ENCODE measurements around the gene PLPP6. TPM values are rescaled to one million over a fixed set of nuclear protein-coding genes. Genes with fewer than 3 reads are reported as not detected.
"Not testable (repeated sequence)": the region's sequence is repeated elsewhere in the genome, so short reads cannot be mapped to it uniquely, and the experiment has no call there.

Gene PLPP6
- total and polyA plus RNA-seq, 2 of the 13 experiments (the other 11 are each of a cell fraction or from before 2014, with no cell fraction given), result 12.1 to 15.5 TPM

- Histone ChIP-seq H3K27me3 (ENCODE audit: control insufficient read depth in 1 of 2, insufficient read depth in 2 of 2, low read length in 2 of 2) (no peaks in the 10 kb centered on the region), H2AFZ (ENCODE audit: low read length) (no peak overlapping the region), H3K4me2 (ENCODE audit: low read depth, low read length) (no peak overlapping the region), H3K4me3 (replicated peaks in 1 of 3; ENCODE audit: insufficient read depth in 1 of 3, low read depth in 2 of 3, low read length in 3 of 3) (no peak overlapping the region), H3K9ac (ENCODE audit: insufficient read depth, low read depth, low read length) (no peak overlapping the region), H3K4me1 (ENCODE audit: insufficient read depth, low read length) (peaks cover 20% of the 10 kb centered on the region), H3K27ac (ENCODE audit: extremely low read length, insufficient read depth, low read length) (no peak overlapping the region), H3K36me3 (replicated peaks in 1 of 2; ENCODE audit: control insufficient read depth in 1 of 2, insufficient read depth in 2 of 2, low read length in 2 of 2) (no peaks in the 10 kb centered on the region; a peak in 1 of 5 replicates), H3K79me2 (ENCODE audit: insufficient read depth, low read length) (no peaks in the 10 kb centered on the region), H4K20me1 (ENCODE audit: insufficient read depth, low read length) (no peaks in the 10 kb centered on the region), H3K9me3 (ENCODE audit: low read length) (no peaks in the 10 kb centered on the region)
- TF ChIP-seq, protein P1, sequence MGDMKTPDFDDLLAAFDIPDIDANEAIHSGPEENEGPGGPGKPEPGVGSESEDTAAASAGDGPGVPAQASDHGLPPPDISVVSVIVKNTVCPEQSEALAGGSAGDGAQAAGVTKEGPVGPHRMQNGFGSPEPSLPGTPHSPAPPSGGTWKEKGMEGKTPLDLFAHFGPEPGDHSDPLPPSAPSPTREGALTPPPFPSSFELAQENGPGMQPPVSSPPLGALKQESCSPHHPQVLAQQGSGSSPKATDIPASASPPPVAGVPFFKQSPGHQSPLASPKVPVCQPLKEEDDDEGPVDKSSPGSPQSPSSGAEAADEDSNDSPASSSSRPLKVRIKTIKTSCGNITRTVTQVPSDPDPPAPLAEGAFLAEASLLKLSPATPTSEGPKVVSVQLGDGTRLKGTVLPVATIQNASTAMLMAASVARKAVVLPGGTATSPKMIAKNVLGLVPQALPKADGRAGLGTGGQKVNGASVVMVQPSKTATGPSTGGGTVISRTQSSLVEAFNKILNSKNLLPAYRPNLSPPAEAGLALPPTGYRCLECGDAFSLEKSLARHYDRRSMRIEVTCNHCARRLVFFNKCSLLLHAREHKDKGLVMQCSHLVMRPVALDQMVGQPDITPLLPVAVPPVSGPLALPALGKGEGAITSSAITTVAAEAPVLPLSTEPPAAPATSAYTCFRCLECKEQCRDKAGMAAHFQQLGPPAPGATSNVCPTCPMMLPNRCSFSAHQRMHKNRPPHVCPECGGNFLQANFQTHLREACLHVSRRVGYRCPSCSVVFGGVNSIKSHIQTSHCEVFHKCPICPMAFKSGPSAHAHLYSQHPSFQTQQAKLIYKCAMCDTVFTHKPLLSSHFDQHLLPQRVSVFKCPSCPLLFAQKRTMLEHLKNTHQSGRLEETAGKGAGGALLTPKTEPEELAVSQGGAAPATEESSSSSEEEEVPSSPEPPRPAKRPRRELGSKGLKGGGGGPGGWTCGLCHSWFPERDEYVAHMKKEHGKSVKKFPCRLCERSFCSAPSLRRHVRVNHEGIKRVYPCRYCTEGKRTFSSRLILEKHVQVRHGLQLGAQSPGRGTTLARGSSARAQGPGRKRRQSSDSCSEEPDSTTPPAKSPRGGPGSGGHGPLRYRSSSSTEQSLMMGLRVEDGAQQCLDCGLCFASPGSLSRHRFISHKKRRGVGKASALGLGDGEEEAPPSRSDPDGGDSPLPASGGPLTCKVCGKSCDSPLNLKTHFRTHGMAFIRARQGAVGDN (CRISPR knock-in tag; IDR thresholded peaks at IDR 0.05), result no peak
- no peak for TF ChIP-seq THRA (CRISPR knock-in tag; IDR thresholded peaks at IDR 0.05; ENCODE audit: borderline replicate concordance)
- TF ChIP-seq EP300 (IDR thresholded peaks at IDR 0.05; ENCODE audit: low read depth in 2 of 2, low read length in 2 of 2), result no peak
- TF ChIP-seq EP300 (CRISPR knock-in tag; IDR thresholded peaks at IDR 0.05; ENCODE audit: borderline replicate concordance), result no peak
- TF ChIP-seq ATAD3A (CRISPR knock-in tag; IDR thresholded peaks at IDR 0.05), result no peak
- no peak for TF ChIP-seq CERS6 (CRISPR knock-in tag; IDR thresholded peaks at IDR 0.05)
- TF ChIP-seq ZNF703 (CRISPR knock-in tag; IDR thresholded peaks at IDR 0.05; ENCODE audit: borderline replicate concordance), result no peak
- TF ChIP-seq SRSF4 (IDR thresholded peaks at IDR 0.05; ENCODE audit: low read depth, low read length, poor library complexity, severe bottlenecking), result no peak
- TF ChIP-seq REPIN1 (CRISPR knock-in tag; IDR thresholded peaks at IDR 0.05; ENCODE audit: borderline replicate concordance, low read depth), result no peak
- no peak for TF ChIP-seq ZNF768 (CRISPR knock-in tag; IDR thresholded peaks at IDR 0.05)
- no peak for TF ChIP-seq POGZ (CRISPR knock-in tag; IDR thresholded peaks at IDR 0.05)
- intact Hi-C loops (cut with micrococcal nuclease; ENCODE audit: unreplicated experiment), result no loop called here
- WGBS (ENCODE audit: low lambda C conversion rate), result 78% methylated on average over 9 of the region's 10 CpGs
- no peak for FAIRE-seq
- no TSS peak for BruUV-seq (replicated peaks)
- POLR2A ChIA-PET, result no interaction called here
- DNase-seq (ENCODE audit: low spot score), result no peak
- in situ Hi-C loops (cut with HindIII; ENCODE audit: extremely low pct_ligation_motif_present, low pct_unique_long_range_greater_than_20kb), result no loop called here
- ATAC-seq, result no peak
- CTCF ChIA-PET (ENCODE audit: low intra/inter-chr PET ratio, low total read pairs), result no interaction called here
Observed at GRCh38 chr9:4654538-4654937, 7.6 kb upstream of the PLPP6 start.

DNA sequence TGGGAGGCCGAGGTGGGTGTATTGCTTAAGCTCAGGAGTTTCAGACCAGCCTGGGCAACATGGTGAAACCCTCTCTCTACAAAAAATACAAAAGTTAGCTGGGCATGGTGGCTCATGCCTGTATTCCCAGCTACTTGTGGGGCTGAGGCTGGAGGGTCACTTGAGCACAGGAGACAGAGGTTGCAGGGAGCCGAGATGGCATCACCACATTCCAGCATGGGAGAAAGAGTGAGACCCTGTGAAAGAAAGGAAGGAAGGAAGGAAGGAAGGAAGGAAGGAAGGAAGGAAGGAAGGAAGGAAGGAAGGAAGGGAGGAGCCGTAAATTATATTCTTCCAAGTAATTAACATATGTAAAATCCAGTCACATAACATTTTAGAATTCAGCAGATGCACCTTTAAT is 5.9 kb upstream of the PLPP6 start:
- H3K27me3 ChIP-seq (ENCODE audit: control insufficient read depth in 1 of 2, insufficient read depth in 2 of 2, low read length in 2 of 2); FAIRE-seq; BruUV-seq (replicated peaks); H3K4me3 ChIP-seq (replicated peaks in 1 of 3; ENCODE audit: insufficient read depth in 1 of 3, low read depth in 2 of 3, low read length in 3 of 3); H3K9ac ChIP-seq (ENCODE audit: insufficient read depth, low read depth, low read length); H3K36me3 ChIP-seq (replicated peaks in 1 of 2; ENCODE audit: control insufficient read depth in 1 of 2, insufficient read depth in 2 of 2, low read length in 2 of 2); H3K79me2 ChIP-seq (ENCODE audit: insufficient read depth, low read length); H2AFZ ChIP-seq (ENCODE audit: low read length); ATAC-seq; H3K27ac ChIP-seq (ENCODE audit: extremely low read length, insufficient read depth, low read length); CTCF ChIA-PET (ENCODE audit: low intra/inter-chr PET ratio, low total read pairs); H3K4me2 ChIP-seq (ENCODE audit: low read depth, low read length); H3K9me3 ChIP-seq (ENCODE audit: low read length); intact Hi-C loops (cut with micrococcal nuclease; ENCODE audit: unreplicated experiment); in situ Hi-C loops (cut with HindIII; ENCODE audit: extremely low pct_ligation_motif_present, low pct_unique_long_range_greater_than_20kb); DNase-seq (ENCODE audit: low spot score); H4K20me1 ChIP-seq (ENCODE audit: insufficient read depth, low read length): not testable (repeated sequence)
- WGBS (ENCODE audit: low lambda C conversion rate), result 88% methylated on average over 3 of the region's 3 CpGs
- POLR2A ChIA-PET, result interaction anchor here (0.9 to 1.7 kb wide), 2 partner anchors 22 to 23 kb away, joined by 4 read pairs; partner anchors contain the start of gene CDC37L1
- H3K4me1 ChIP-seq (ENCODE audit: insufficient read depth, low read length), result peaks cover 21% of the 10 kb centered on the region

Measured in HepG2 (cell line).